HepG2 (cell line): ENCODE results near the gene ENO2. TPM values are rescaled to one million over a fixed set of nuclear protein-coding genes. Genes with fewer than 3 reads are reported as not detected.

Experiments used
- CTCF ChIP-seq: sonication (generic); formaldehyde crosslinking; IDR thresholded peaks from 2 replicates; pipeline ENCODE4 v1.5.0; 2020; ENCODE audit warnings: mild to moderate bottlenecking, missing genetic modification reagents, moderate library complexity
- ELF3 ChIP-seq: IDR thresholded peaks from 2 replicates; pipeline ENCODE4 v1.6.1; 2016; ENCODE audit warnings: missing genetic modification reagents, missing compliant biosample characterization
- ERF ChIP-seq: IDR thresholded peaks from 2 replicates; pipeline ENCODE4 v1.6.1; 2018; ENCODE audit warnings: missing biosample characterization, missing genetic modification reagents
- FOXM1 ChIP-seq: sonication (generic); formaldehyde crosslinking; IDR thresholded peaks from 2 replicates; pipeline ENCODE4 v1.5.0; 2020; ENCODE audit warnings: missing genetic modification reagents
- HDAC2 ChIP-seq: sonication (generic); formaldehyde crosslinking; IDR thresholded peaks from 2 replicates; pipeline ENCODE4 v1.4.0; 2020; ENCODE audit warnings: missing genetic modification reagents
- HNRNPK ChIP-seq: fragments of 200-400 bp; formaldehyde crosslinking; IDR thresholded peaks from 2 replicates; pipeline ENCODE4 v1.6.1; 2018; ENCODE audit warnings: low read length, low read depth, moderate library complexity, mild to moderate bottlenecking; ENCODE audit not compliant: poor library complexity, severe bottlenecking
- KDM1A ChIP-seq: IDR thresholded peaks from 2 replicates; pipeline ENCODE4 v1.6.1; 2016; ENCODE audit warnings: missing compliant biosample characterization
- PHF21A ChIP-seq: sonication (generic); formaldehyde crosslinking; IDR thresholded peaks from 2 replicates; pipeline ENCODE4 v1.5.0; 2020; ENCODE audit warnings: mild to moderate bottlenecking, missing genetic modification reagents
- PITX1 ChIP-seq: sonication (generic); formaldehyde crosslinking; IDR thresholded peaks from 2 replicates; pipeline ENCODE4 v1.5.1; 2020; ENCODE audit warnings: mild to moderate bottlenecking, missing genetic modification reagents
- REL ChIP-seq: sonication (generic); formaldehyde crosslinking; conservative IDR thresholded peaks from 2 replicates; pipeline ENCODE4 v1.8.0; 2022; ENCODE audit warnings: mild to moderate bottlenecking, missing genetic modification reagents, moderate library complexity
- SMAD3 ChIP-seq: sonication (generic); formaldehyde crosslinking; IDR thresholded peaks from 2 replicates; pipeline ENCODE4 v1.4.0; 2020; ENCODE audit warnings: missing genetic modification reagents
- SRSF9 ChIP-seq: fragments of 200-400 bp; formaldehyde crosslinking; IDR thresholded peaks from 2 replicates; pipeline ENCODE4 v1.6.1; 2018; ENCODE audit warnings: borderline replicate concordance, mild to moderate bottlenecking, low read depth, low read length; ENCODE audit not compliant: insufficient read depth, poor library complexity, severe bottlenecking
- STAG1 ChIP-seq: sonication (generic); formaldehyde crosslinking; IDR thresholded peaks from 2 replicates; pipeline ENCODE4 v1.4.0; 2020; ENCODE audit warnings: missing genetic modification reagents
- ZBTB20 ChIP-seq: sonication (generic); formaldehyde crosslinking; IDR thresholded peaks from 2 replicates; pipeline ENCODE4 v1.8.1; 2023; ENCODE audit warnings: missing genetic modification reagents, low read depth, mild to moderate bottlenecking, borderline replicate concordance
- ZBTB46 ChIP-seq: sonication (generic); formaldehyde crosslinking; IDR thresholded peaks from 2 replicates; pipeline ENCODE4 v1.4.0; 2020; ENCODE audit warnings: mild to moderate bottlenecking, missing genetic modification reagents, borderline replicate concordance
- ZBTB8A ChIP-seq: sonication (generic); formaldehyde crosslinking; IDR thresholded peaks from 2 replicates; pipeline ENCODE4 v1.4.0; 2020; ENCODE audit warnings: mild to moderate bottlenecking, low read depth, missing genetic modification reagents, borderline replicate concordance
- ZNF12 ChIP-seq: sonication (generic); formaldehyde crosslinking; IDR thresholded peaks from 2 replicates; pipeline ENCODE4 v1.5.0; 2020; ENCODE audit warnings: missing genetic modification reagents
- ZNF335 ChIP-seq: sonication (generic); formaldehyde crosslinking; IDR thresholded peaks from 2 replicates; pipeline ENCODE4 v1.4.0; 2020; ENCODE audit warnings: missing genetic modification reagents
- ZNF546 ChIP-seq: sonication (generic); formaldehyde crosslinking; conservative IDR thresholded peaks from 2 replicates; pipeline ENCODE4 v1.8.1; 2023; ENCODE audit warnings: mild to moderate bottlenecking, missing genetic modification reagents
- ZNF577 ChIP-seq: sonication (generic); formaldehyde crosslinking; IDR thresholded peaks from 2 replicates; pipeline ENCODE4 v1.4.0; 2020; ENCODE audit warnings: mild to moderate bottlenecking, low read depth, missing genetic modification reagents, borderline replicate concordance
- ZNF615 ChIP-seq: sonication (generic); formaldehyde crosslinking; IDR thresholded peaks from 2 replicates; pipeline ENCODE4 v1.5.0; 2020; ENCODE audit warnings: mild to moderate bottlenecking, missing genetic modification reagents, borderline replicate concordance
- ZNF652 ChIP-seq: IDR thresholded peaks from 2 replicates; pipeline ENCODE4 v1.6.1; 2016; ENCODE audit warnings: low read depth, borderline replicate concordance
- ZSCAN30 ChIP-seq: sonication (generic); formaldehyde crosslinking; IDR thresholded peaks from 2 replicates; pipeline ENCODE4 v1.5.0; 2020; ENCODE audit warnings: mild to moderate bottlenecking, missing genetic modification reagents
- polyA plus RNA-seq, 8 experiments: library from polyadenylated mRNA; depleted of rRNA in 3 of 8; stranded (reverse) in 7 of 8; unstranded in 1 of 8; fragments of >200 nt; fragmentation: Illumina TruSeq in 4 of 8; extraction: Trizol in 4 of 8; gene quantifications; 2 replicates each; pipeline versions ENCODE4 v1.2.1 to v1.2.3, GENCODE V29; 2011 to 2016; ENCODE audit warnings: low read depth in 4 of 8, missing spikeins in 1 of 8, mixed read lengths in 1 of 8; ENCODE audit not compliant: insufficient read depth in 1 of 8
- total RNA-seq, 5 experiments: library from RNA; depleted of rRNA; stranded (reverse); fragments of >200 nt; fragmentation: Illumina TruSeq; extraction: Trizol; gene quantifications; 2 replicates each; pipeline ENCODE4 v1.2.3, GENCODE V29; 2016; ENCODE audit warnings: low read depth in 1 of 5
- TF ChIP-seq, protein P1 (sequence below): sonication (generic); formaldehyde crosslinking; IDR thresholded peaks from 2 replicates; pipeline ENCODE4 v1.4.0; 2020; ENCODE audit warnings: missing genetic modification reagents
- TF ChIP-seq, protein P2 (sequence below): IDR thresholded peaks from 2 replicates; pipeline ENCODE4 v1.6.1; 2016; ENCODE audit warnings: missing genetic modification reagents, missing compliant biosample characterization
- TF ChIP-seq, protein P3 (sequence below): IDR thresholded peaks from 2 replicates; pipeline ENCODE4 v1.6.1; 2016; ENCODE audit warnings: low read depth

ENO2 gene
- total and polyA plus RNA-seq, 2 of the 13 experiments (the other 11 are each of a cell fraction or from before 2014, with no cell fraction given), result 19.3 to 136 TPM

DNA sequence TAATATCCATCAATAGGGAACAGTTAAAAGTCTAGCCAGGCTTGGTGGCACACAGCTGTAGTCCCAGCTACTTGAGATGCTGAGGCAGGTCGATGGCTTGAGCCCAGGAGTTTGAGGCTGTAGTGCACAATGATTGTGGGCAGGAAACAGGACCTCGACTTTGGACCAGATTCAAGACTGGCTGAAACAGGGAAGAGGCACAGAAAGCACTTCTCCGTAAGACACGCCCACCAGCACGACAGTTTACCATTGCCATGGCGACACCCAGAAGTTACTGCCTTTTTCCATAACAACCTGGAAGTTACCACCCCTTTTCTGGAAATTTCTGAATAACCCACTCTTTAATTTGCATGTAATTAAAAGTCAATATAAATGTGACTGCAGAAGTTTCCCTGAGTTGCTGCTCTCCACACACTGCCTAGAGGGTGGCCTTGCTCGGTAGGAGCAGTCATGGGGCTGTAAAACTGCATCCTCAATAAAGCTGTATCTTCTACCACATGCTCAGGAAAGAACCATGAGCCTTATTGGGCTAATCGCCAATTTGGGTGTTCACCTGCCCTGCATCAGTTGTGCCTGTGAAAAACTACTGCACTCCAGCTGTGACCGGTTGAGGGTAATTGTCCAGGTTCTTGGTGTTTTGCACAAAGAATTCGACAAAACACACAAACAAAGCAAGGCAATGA is 14.4 kb upstream of the ENO2 start (continued):
- TF ChIP-seq ZBTB46 (CRISPR knock-in tag), result no peak
- TF ChIP-seq, protein P1, sequence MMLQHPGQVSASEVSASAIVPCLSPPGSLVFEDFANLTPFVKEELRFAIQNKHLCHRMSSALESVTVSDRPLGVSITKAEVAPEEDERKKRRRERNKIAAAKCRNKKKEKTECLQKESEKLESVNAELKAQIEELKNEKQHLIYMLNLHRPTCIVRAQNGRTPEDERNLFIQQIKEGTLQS (CRISPR knock-in tag), result no peak
- TF ChIP-seq, protein P2, sequence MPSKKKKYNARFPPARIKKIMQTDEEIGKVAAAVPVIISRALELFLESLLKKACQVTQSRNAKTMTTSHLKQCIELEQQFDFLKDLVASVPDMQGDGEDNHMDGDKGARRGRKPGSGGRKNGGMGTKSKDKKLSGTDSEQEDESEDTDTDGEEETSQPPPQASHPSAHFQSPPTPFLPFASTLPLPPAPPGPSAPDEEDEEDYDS (CRISPR knock-in tag), result peak; percentile 28; the same call in 1 of the 2 replicates
- no peak for TF ChIP-seq ZNF577 (CRISPR knock-in tag)
- TF ChIP-seq KDM1A (CRISPR knock-in tag), result no peak
- TF ChIP-seq HDAC2 (CRISPR knock-in tag), result no peak
- TF ChIP-seq ZSCAN30 (CRISPR knock-in tag), result no peak
- 0 out of 2 replicates have a peak, but pooled peaks have one; percentile 11 for TF ChIP-seq PHF21A
- no peak for TF ChIP-seq ZNF615 (CRISPR knock-in tag)
- TF ChIP-seq, protein P3, sequence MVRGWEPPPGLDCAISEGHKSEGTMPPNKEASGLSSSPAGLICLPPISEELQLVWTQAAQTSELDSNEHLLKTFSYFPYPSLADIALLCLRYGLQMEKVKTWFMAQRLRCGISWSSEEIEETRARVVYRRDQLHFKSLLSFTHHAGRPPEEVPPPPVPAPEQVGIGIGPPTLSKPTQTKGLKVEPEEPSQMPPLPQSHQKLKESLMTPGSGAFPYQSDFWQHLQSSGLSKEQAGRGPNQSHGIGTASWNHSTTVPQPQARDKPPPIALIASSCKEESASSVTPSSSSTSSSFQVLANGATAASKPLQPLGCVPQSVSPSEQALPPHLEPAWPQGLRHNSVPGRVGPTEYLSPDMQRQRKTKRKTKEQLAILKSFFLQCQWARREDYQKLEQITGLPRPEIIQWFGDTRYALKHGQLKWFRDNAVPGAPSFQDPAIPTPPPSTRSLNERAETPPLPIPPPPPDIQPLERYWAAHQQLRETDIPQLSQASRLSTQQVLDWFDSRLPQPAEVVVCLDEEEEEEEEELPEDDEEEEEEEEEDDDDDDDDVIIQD, result no peak
- no peak for TF ChIP-seq FOXM1
- no peak for TF ChIP-seq REL (CRISPR knock-in tag)
- TF ChIP-seq ZNF335, result 0 out of 2 replicates have a peak, but pooled peaks have one; percentile 21
- 0 out of 2 replicates have a peak, but pooled peaks have one; percentile 33 for TF ChIP-seq ELF3 (CRISPR knock-in tag)
- no peak for TF ChIP-seq ZBTB20 (CRISPR knock-in tag)
- TF ChIP-seq CTCF, result no peak
- no peak for TF ChIP-seq ZNF12
- no peak for TF ChIP-seq PITX1 (CRISPR knock-in tag)
- no peak for TF ChIP-seq STAG1
- TF ChIP-seq SRSF9, result no peak
- no peak for TF ChIP-seq SMAD3 (CRISPR knock-in tag)
- no peak for TF ChIP-seq ZBTB8A (CRISPR knock-in tag)
- no peak for TF ChIP-seq HNRNPK
- TF ChIP-seq ERF (CRISPR knock-in tag), result peak; percentile 34; the same call in 1 of the 2 replicates
- TF ChIP-seq ZNF652 (CRISPR knock-in tag), result no peak
- no peak for TF ChIP-seq ZNF546 (CRISPR knock-in tag)
